Measurements from ENCODE around the gene EVI2A.

- TF ChIP-seq POLR2A (IDR thresholded peaks at IDR 0.05): no peak
- TF ChIP-seq CTCF (IDR thresholded peaks at IDR 0.05): no peak
- TF ChIP-seq EP300 (IDR thresholded peaks at IDR 0.05): no peak
These were observed 47.9 kb downstream of the EVI2A start for GRCh38 chr17:31273516-31273915.
